GM18868 (cell line): ENCODE measurements around the gene SLC26A6.
A peak's percentile ranks its signal among the peaks of the same experiment; 100 is the strongest.

Source experiments
- ATAC-seq: cut with Tn5 transposase; IDR thresholded peaks from one replicate; pipeline ENCODE4 v1.9.1; 2021; ENCODE audit warnings: mild to moderate bottlenecking, moderate library complexity; ENCODE audit not compliant: unreplicated experiment

The SLC26A6 gene, protein sequence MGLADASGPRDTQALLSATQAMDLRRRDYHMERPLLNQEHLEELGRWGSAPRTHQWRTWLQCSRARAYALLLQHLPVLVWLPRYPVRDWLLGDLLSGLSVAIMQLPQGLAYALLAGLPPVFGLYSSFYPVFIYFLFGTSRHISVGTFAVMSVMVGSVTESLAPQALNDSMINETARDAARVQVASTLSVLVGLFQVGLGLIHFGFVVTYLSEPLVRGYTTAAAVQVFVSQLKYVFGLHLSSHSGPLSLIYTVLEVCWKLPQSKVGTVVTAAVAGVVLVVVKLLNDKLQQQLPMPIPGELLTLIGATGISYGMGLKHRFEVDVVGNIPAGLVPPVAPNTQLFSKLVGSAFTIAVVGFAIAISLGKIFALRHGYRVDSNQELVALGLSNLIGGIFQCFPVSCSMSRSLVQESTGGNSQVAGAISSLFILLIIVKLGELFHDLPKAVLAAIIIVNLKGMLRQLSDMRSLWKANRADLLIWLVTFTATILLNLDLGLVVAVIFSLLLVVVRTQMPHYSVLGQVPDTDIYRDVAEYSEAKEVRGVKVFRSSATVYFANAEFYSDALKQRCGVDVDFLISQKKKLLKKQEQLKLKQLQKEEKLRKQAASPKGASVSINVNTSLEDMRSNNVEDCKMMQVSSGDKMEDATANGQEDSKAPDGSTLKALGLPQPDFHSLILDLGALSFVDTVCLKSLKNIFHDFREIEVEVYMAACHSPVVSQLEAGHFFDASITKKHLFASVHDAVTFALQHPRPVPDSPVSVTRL

DNA sequence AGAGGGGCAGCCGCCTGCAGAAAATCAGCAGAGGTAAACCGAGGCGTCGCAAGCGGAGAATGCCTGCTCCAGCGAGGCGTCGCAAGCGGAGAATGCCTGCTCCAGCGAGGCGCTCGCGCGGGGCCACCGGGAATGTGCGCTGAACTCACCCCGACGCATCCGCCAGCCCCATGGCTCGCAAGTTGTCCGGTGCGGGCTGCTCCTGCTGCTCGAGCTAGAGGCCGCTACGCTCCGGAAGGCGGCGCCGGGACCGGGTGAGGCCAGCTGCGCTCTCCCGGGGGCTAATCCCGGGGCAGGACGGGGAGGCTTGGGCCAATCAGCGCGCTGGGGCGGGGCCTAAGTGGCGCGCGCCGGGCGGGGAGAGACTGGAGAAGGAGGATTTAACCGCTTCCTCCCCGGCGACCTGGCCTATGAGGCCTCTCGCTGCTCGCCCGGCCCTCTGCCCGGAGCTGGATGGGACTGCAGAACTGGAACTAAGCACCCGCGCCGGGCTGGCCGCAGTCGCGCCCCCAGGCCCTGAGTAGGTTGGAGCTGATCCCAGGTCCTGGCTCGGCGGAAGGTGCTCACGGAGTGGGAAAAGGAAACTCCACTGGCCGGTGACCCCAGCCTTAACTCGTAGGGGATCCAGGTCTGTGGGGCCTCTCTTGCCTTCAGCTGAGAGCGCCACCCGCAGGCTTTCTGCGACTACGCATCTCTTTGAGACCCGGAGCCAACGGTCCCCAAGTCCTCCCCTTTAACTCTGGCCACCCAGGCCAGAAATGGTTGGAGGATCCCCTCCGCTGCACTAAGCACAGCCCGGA, at the start of gene SLC26A6:
TSS of gene SLC26A6 (minus strand) at position 240 of the 800 bp plus-strand sequence. CDS start at position 172, 68 bp downstream.
- ATAC-seq: peak; percentile 91

DNA sequence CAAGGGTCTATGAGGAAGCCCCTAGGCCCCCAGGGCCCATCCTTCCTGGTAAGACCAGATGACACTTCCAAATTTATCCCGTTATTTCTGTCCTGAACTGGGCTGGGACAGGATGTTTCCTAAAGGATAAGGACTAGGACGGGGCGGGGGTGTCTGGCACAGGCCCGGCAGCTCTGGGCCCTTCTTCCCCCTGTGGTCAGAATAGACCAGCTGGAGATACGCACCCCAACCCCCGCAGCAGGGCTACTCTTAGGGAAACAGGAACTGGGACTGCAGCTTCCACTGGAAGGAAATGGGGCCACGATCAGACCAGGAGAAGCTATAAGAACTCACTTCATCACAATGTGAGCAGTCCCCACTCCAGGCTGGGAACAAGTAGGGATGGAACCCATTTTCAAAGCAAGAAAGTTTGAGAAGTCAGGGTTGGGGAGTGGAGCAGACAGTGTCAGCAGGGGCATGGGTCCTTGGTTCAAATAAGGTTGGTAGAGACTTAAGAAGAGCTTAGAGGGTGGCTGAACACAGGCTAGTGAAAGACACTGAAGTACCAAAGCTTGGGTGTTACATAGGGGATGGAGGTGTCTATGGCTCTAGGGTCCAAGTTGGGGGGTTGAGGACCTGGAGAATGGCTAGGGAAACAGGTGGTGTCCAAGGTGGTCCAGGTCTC, 49.4 kb upstream of the SLC26A6 start:
- no peak for ATAC-seq

DNA sequence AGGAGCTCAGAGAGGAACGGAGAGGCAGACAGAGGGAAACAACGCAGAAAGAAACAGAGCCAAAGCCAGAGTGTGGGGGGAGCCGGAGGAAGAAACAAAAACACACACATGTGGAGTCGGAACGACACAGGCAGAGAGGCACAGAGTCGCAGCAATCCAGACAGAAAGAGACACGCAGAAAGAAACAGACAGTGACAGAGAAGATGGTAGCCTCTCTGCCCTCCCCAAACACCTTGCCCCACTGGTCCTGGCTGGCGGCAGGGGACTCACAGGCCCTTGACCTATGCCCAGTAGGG, 48.7 kb upstream of the SLC26A6 start:
- ATAC-seq: no peak

DNA sequence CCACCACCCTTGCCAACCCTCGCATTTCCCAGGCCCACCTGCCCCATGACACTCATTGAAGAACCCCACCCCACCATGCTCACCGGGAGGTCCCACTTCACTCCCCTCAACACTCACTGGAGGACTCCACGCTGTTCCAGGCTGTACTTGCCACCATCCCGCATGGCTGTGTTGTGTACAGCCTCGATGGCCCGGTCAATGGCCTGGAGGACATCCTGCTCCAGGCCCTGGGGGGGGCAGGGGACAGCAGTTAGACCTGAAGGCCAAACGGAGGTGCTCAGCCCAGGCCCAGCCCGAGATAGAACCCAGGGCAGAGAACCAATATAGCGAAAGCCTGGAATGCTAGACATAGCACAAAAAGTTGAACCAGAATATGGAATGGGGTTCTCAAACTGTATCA, 47.5 kb upstream of the SLC26A6 start:
- ATAC-seq: no peak

DNA sequence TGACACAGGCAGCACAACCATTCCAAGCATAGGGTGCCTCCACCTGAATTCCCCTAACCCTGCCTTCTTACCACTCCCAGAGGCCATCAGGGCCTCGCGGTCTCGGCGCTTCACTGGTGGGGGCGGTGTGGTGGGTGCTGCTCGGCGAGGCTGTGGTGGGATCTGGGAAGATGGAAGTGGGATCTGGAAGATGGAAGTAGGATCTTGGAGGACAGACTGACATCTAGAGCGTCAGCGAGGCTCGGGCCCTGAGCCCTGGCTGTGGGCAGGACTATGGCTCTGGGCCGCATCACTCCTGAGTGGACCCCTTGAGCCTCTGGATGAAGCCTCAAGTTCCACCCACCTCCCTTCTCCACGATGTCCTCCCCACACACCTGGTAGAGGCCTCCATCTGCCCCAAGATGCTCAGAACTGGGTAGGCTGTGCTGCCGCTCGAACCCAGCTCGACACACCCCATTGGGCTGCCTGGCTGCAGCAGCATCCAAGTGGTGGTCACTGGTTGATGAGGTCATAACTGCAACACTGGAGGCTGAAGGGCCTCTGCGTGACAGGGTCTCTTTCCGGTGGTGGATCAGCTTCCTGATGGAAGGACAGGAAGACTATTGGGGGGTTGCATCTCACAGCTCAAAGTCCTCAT, 46.8 kb upstream of the SLC26A6 start:
- no peak for ATAC-seq

DNA sequence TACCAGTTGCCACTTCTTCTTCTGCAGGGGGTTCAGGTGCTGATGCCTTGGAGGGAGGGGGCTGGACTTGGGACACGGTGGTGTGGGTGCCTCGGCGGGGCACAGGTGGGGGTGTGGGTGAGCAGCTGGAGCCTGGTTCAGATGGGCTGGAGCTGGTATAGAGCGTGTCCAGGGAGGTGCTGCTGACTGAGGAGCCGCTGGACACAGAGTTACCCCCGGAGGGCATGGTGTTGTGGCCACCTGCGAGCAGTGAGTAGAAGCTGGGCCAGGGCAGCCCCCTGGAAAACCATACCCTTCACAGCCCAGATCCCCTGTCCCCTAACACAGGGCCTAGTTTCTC, 46.2 kb upstream of the SLC26A6 start:
- no peak for ATAC-seq

DNA sequence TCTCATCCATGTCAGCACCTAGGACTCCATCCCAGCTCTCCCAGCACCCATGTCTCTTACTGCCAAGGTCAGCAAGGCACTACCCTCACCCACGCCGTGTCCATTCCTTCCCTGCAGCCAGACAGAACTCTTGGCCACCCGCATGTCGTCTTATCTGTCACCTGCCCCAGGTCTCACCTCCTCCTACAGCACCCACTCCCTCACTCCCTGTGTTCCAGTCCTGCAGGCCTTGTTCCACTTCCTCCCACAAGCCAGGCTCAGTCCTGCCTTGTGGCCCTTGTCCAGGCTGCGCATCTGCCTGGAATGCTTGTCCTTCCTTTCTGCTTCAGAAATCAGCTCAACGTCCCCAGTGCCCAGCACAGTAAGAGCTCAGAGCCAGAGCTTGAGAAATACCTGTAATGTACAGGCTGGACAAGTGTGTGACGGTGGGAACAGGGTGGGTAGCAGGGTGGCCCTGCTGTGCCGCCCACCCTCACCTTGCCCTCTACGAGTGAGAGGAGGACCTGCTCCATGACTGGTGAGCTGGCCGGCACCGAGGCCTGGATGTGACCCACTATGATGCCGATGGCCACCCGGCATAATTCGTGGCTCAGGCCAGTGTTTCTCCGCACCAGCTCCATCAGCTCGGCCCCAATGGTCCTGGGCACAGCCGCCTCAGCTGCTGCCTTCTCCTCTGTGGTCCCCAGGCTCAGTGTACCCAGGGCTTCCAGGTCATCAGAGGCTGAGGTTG, 45.7 kb upstream of the SLC26A6 start:
- no peak for ATAC-seq

DNA sequence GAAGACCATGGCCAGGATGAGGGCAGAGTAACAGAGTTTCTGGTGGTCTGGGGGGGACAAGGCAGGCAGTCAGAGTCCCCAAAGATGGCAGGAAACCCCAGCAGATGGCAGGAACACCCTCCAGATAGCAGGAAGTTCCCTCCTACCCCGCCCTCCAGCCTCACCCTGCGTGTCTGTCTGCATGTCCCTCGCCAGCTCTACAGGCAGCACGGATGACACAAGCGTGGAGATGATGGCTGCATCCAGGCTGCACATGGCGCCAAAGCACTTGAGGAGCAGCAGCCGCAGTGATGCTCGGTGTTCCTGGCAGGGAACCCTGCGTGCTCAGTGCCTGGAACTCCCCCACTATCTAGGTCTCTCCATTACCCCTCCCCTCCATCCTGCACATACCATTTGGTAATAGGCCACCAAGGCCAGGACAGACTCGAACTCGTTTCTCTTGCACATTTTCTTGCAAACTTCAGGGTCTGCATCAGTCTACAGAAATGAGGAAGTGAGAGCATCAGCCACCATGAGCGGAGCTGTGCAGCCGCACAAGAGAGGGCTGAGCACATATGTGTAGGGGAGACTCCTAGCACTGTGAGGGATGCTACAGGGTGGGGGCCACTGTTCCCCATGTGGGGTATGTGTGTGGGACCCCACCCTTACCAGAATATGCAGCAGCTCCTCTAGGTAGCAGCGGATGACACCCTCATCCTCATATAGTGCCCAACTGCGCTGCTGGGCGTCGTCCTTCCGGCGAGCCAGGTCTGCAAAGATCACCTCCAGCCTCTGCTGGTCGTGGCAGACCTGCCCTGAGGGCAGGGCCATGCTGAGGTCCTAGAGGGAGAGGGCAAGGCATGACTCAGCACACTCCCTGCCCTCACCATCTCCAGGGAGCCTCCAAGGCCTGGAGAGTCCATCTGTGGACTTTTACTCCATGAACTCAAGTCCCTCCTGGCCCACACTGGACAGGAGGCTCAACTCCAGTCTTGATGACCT, 44.4 kb upstream of the SLC26A6 start:
- ATAC-seq: peak; percentile 39

DNA sequence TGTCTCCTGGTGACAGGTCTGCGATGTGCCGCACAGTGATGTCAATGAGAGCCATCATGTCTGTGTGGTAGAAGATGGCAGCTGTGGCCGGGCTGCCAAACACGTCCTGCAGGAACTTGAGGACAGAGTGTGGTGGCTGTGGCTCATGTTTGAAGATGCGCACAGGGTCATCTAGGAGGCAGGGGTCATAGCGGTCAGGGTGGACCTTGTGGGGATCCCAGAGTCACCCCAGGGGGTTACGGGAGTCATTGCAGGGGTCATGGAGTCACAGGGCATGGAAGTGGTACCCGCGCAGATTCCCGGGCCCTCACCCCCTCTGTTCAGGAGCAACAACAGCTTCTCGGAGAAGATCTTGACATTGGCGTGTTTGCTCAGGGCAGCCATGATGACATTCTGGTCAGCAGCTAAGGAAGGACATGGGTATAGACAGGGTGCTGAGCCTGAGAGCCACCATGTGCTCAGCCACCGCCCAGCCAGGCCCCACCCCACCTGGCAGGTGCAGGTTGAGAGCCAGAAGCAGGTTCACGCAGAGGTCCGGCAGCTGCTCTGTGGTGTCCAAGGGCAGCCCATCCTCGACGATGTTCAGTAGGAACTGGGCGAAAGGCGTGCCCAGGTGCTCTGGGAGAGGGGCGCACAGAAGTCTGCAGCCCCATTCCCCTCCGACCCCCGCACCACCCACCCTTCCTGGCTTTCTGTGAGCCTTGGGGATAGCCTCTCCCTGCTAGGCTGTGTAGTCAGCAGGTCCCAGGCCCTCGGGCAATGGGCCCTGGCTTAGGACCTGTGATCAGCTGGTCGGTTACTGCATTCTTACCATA, 43.5 kb upstream of the SLC26A6 start:
- no peak for ATAC-seq

DNA sequence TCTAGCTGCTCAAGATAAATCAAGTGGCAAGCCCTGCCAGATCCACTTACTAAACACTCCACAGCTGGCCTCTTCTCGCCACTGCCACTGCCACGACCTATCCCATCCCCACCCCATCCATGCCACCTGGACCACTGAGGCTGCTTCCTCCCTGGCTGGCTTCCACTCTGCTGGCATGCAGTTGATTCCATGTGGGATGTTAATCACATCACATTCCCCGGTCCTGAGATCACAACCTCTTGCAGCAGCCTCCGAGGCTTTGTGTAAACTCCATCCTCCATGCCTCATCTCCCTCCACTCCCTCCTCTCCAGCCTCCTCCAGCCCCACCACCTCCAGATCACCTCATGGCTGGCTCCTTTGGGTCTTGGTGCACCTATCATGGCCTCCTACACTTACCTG, 42.8 kb upstream of the SLC26A6 start:
- no peak for ATAC-seq

DNA sequence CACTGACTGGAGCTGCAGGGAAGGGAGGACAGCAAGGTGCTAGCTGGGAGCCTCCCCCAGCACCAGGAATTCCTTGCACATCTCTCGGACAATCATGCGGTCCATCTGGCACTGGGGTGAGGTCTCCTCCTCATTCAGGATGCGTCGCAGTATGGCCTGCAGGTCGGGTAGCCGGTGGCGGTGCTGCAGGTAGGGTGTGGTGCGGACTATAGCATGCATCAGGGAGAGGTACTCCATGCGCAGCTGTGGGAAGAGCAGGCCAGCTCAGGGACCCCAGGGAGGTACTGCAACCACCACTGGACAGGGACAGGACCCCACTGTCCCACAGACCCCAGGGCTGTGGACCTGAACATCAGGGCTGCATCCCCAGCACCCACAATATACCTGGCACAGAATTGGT, 39.2 kb upstream of the SLC26A6 start:
- no peak for ATAC-seq

DNA sequence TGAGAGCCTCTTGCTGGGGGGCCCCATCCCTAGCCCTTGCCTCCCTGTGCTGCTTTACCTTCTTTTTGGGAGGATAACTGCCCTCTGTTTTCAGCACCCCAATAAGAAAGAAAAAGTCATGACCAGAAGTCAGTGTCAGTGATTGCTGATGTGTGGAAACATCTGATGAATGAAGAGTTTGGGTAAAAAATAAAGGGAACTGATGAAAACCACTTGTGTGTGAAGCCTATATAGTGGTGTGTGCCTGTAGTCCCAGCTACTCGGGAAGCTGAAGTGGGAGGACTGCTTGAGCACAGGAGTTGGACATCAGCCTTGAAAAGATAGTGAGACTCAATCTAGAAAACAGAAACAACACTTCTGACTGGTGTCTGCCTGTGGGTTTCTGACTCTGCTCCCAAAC, 37.3 kb upstream of the SLC26A6 start:
- ATAC-seq: no peak

DNA sequence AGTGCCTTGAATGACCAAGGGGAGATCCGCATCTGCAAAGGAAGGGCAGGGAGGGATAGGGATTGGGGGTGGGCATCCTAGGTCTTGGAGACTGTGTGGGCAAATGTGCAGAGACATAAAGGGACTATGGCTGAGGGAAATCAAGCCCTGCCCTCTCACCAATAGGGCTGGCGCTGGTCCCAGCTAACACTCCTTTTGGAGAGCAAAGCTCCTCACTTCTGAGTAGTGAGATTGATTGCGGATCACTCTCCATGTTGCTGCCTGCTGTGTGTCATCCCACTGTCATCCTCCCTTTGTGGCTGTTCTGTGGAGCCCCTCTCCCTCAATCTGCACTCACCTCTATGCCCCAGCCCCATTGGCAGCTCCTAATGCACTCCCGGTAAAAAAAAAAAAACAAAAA, 29.7 kb upstream of the SLC26A6 start:
- no peak for ATAC-seq

DNA sequence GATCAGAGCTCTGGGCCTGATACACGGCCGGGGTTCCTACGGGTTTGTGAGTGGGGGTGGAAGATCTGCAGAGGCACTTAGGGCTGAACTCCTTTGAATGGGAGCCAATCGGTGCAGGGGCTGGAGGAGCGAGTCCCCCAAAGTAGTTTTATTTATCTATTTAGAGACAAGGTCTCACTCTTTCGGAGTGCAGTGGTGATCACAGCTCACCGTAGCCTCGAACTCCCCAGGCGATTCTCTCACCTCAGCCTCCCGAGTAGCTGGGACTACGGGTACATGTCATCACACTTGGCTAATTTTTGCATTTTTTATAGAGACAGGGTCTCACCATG, 29.0 kb upstream of the SLC26A6 start:
- ATAC-seq: no peak

DNA sequence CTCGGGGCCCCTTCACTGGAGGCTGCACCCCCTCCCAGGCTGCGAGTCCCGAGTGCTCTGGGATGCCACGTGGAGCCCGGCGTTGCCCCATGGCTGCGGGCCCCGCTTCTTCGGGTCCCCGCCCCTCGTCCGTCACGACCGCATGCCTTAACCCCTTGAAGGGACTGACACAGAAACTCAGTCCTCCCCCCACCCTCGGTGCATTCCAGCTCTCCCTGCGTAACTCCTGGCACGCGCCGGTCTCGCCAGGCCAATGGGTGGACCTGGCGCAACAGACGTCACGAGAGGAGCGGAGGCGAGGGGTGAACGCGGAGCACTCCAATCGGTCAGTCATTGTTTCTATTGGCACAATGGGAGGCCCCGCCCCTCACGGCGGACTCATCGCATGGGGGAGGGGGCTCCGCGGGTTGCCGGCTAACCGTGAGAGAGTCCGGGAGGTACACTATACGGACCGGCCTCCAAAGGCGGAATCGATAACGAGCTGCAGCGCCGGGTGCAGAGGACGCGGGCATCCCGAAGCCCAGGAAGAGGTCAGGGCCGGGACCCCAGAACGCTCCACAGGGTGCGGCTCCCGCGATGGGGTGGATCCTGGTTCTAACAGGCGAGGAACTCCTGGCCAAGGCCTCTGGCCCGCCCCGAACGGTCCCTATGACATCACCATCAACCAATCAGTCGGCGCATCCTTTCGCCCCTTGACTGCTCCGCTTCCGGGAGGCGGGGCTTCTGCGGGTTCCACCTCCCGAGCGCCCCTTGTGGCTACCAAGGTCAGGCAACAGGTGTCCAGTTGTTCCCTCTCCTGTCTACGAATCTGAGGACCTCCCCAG, 28.4 kb upstream of the SLC26A6 start:
- ATAC-seq: peak; percentile 85

DNA sequence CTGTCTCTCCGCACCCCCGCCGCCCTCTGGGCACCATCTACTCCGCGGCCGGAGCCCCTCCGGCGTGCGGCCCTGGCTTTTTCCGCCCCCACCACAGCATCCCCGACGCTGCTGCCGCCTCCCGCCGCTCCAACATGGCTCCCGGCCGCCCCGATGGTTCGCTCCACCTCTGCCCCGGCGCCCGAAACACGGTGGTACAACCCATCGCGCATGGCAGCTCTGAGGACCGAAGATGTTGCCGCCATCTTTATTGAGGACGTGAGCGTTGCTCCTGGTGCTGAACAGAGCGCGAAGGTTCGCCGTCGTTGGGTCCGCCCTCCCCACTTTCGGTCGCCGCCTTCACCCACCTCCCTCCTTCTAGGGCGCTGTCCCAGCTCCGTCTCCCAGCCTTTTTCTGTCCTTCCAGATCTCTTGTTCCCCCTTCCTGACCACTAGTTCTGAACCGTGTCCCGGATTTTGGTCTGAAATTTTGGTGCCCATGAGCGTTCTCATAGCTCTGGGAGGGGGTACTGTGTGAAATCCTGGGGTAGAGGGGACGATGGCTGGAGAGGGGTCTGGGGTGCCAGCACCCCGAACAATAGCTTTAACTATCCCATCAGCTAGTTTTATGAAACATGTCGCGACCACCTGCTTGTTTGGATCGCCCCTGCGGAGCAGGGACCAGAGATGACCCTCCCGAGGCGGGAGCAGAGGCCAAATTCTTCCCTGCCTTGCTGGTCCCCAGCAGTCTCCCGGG, 27.7 kb upstream of the SLC26A6 start, which contains the start of gene CELSR3:
TSS of gene CELSR3 (minus strand) at position 134 of the 736 bp plus-strand sequence. CDS start 252 bp downstream, outside the sequence.
- no peak for ATAC-seq
